OCI-LY7 (cell line): ENCODE measurements around the gene CERS1. TPM values are rescaled to one million over a fixed set of nuclear protein-coding genes. Genes with fewer than 3 reads are reported as not detected.

ENCODE experiments used
- BruUV-seq: library from RNA; stranded (reverse); fragments of 400-500 nt; replicated peaks from 2 replicates; lab custom pipeline; 2021; lab: Mats Ljungman, UMichigan
- CTCF ChIA-PET: fragments of 300-600 bp; sonication (Branson Sonifier 250); formaldehyde crosslinking; loops from one replicate; lab custom pipeline; 2022; ENCODE audit warnings: antibody characterized with exemption; ENCODE audit not compliant: unreplicated experiment; lab: Charles Lee
- POLR2A ChIA-PET: fragments of 300-600 bp; sonication (Branson Sonifier 250); formaldehyde crosslinking; loops from one replicate; lab custom pipeline; 2022; ENCODE audit warnings: antibody characterized with exemption; lab: Charles Lee
- DNase-seq: peaks from one replicate; pipeline ENCODE4 v3.0.0-alpha.2; 2015; ENCODE audit warnings: low spot score
- H2AFZ ChIP-seq: fragments of 200-600 bp; sonication (generic), shearing (Covaris generic); 2 replicates; pipeline ENCODE4 v1.6.1; 2014; ENCODE audit warnings: mild to moderate bottlenecking, antibody characterized with exemption, low read length, moderate library complexity
- H3K27ac ChIP-seq: fragments of 200-600 bp; sonication (generic); 2 replicates; pipeline ENCODE4 v1.5.1; 2014; ENCODE audit warnings: mixed run types, low read depth, mild to moderate bottlenecking, moderate library complexity, low read length, inconsistent platforms; ENCODE audit not compliant: poor library complexity, severe bottlenecking
- H3K36me3 ChIP-seq: fragments of 200-600 bp; sonication (generic); 2 replicates; pipeline ENCODE4 v1.6.1; 2014; ENCODE audit warnings: mild to moderate bottlenecking, antibody characterized with exemption, low read length, moderate library complexity, mixed read lengths; ENCODE audit not compliant: insufficient read depth
- H3K4me1 ChIP-seq: fragments of 200-600 bp; sonication (generic); 2 replicates; pipeline ENCODE4 v1.5.1; 2014; ENCODE audit warnings: mild to moderate bottlenecking, low read length; ENCODE audit not compliant: insufficient read depth, poor library complexity, severe bottlenecking
- H3K4me2 ChIP-seq: fragments of 200-600 bp; sonication (generic); 2 replicates; pipeline ENCODE4 v1.6.1; 2014; ENCODE audit warnings: mild to moderate bottlenecking, low read length
- H3K4me3 ChIP-seq: fragments of 200-600 bp; sonication (generic); 2 replicates; pipeline ENCODE4 v1.5.1; 2014; ENCODE audit warnings: mild to moderate bottlenecking, low read depth, low read length; ENCODE audit not compliant: poor library complexity, severe bottlenecking
- H3K79me2 ChIP-seq: fragments of 200-600 bp; sonication (generic); 2 replicates; pipeline ENCODE4 v1.6.1; 2016; ENCODE audit warnings: low read depth, mild to moderate bottlenecking, low read length, moderate library complexity, mixed read lengths; ENCODE audit not compliant: insufficient read depth
- H3K9me2 ChIP-seq: fragments of 200-600 bp; sonication (generic); 2 replicates; pipeline ENCODE4 v1.6.1; 2016; ENCODE audit warnings: mild to moderate bottlenecking, low read length, mixed read lengths; ENCODE audit not compliant: insufficient read depth
- H3K9me3 ChIP-seq: fragments of 200-600 bp; sonication (generic); 2 replicates; pipeline ENCODE4 v1.6.1; 2014; ENCODE audit warnings: mild to moderate bottlenecking, mixed run types, low read length, mixed read lengths
- H4K20me1 ChIP-seq: fragments of 200-600 bp; sonication (generic); 2 replicates; pipeline ENCODE4 v1.6.1; 2014; ENCODE audit warnings: mild to moderate bottlenecking, antibody characterized with exemption, low read length, moderate library complexity, mixed read lengths; ENCODE audit not compliant: insufficient read depth
- CTCF ChIP-seq: fragments of 200-600 bp; sonication (generic); conservative IDR thresholded peaks from 2 replicates; pipeline ENCODE4 v1.5.1; 2014; ENCODE audit warnings: mild to moderate bottlenecking, antibody characterized with exemption, low read length, moderate library complexity, mixed read lengths
- EZH2phosphoT487 ChIP-seq: fragments of 200-600 bp; sonication (generic); IDR thresholded peaks from 2 replicates; pipeline ENCODE4 v1.6.1; 2018; ENCODE audit warnings: low read depth, borderline replicate concordance, mild to moderate bottlenecking, mixed run types, antibody characterized with exemption, low read length, moderate library complexity, mixed read lengths
- intact Hi-C: fragments of 100-400 bp; cut with micrococcal nuclease; formaldehyde crosslinking; loops from one replicate; pipeline ENCODE4 v1.10.0; 2022; ENCODE audit not compliant: unreplicated experiment
- total RNA-seq, 2 experiments: library from RNA; depleted of rRNA in 1 of 2; stranded (reverse); fragments of >200 nt in 1 of 2; shearing (Covaris generic) in 1 of 2; gene quantifications; 2 replicates each; pipeline ENCODE4 v1.2.3, GENCODE V29; 2014 to 2022

The CERS1 gene
- total RNA-seq, 2 experiments from 2014 or later: 0.09 TPM; not detected in 1

DNA sequence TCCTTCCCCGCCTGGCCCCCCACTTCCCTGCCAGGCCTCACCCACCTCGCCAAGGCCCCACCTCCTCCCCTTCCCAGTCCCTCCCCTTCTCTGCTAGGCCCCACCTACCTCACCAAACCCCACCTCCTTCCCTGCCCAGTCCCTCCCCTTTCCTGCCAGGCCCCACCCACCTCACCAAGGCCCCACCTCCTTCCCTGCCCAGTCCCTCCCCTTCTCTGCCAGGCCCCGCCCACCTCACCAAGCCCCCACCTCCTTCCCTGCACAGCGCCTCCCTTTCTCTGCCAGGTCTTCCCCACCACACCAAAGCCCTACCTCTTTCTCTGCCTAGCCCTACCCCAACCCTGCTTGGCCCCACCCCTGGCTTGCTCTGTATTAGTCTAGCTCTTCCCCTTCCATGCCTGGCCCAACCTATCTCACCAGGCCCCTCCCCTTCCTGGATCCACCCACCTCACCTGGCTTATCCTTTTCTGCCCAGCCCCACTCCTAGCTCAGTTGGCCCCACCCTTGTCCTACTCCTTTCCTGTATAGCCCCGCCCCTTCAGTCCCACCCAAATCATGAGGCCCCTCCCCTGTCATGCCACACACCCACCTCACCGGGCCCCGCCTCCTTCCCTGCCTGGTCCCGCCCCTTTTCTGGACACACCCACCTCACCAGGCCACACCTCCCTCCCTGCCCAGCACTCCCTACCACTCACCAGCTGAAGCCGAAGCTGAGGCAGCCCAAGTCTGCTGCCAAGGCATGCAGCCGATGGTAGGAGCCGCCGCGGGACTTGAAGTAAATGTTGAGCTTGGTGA, 16.2 kb downstream of the CERS1 start:
- BruUV-seq: no TSS peak
- Histone ChIP-seq H3K36me3 (no peaks in the 10 kb centered on the region; the same call in 1 of the 2 replicates), H3K27ac (no peak overlapping the region), H2AFZ (no peak overlapping the region), H3K4me3 (no peak overlapping the region), H3K79me2 (no peaks in the 10 kb centered on the region), H3K9me3 (no peaks in the 10 kb centered on the region), H4K20me1 (no peaks in the 10 kb centered on the region), H3K9me2 (no peaks in the 10 kb centered on the region), H3K4me2 (no peak overlapping the region), H3K4me1 (no peaks in the 10 kb centered on the region)
- ChIA-PET CTCF (interaction anchor here (0.6 kb wide), 1 partner anchor 29 kb away, joined by 3 read pairs; no protein-coding TSS in a partner anchor), POLR2A (interaction anchor here (0.6 to 1.2 kb wide), 6 partner anchors 9 to 618 kb away, joined by 3 to 6 read pairs (median 3); no protein-coding TSS in a partner anchor)
- TF ChIP-seq CTCF (no peak), EZH2phosphoT487 (no peak)
- DNase-seq: peak; percentile 83
- intact Hi-C loops: no loop called here

GRCh38 chr19:18878858-18879578, 16.9 kb downstream of the CERS1 start:
- no peaks in the 10 kb centered on the region for H3K9me3 ChIP-seq
- BruUV-seq: no TSS peak
- no peaks in the 10 kb centered on the region for H3K4me1 ChIP-seq
- no peaks in the 10 kb centered on the region; the same call in 1 of the 2 replicates for H3K36me3 ChIP-seq
- ChIA-PET POLR2A (interaction anchor here (0.7 to 1.2 kb wide), 3 partner anchors 10 to 104 kb away, joined by 3 read pairs; no protein-coding TSS in a partner anchor), CTCF (interaction anchor here (0.6 kb wide), 1 partner anchor 28 kb away, joined by 3 read pairs; no protein-coding TSS in a partner anchor)
- no peak for TF ChIP-seq CTCF
- TF ChIP-seq EZH2phosphoT487: no peak
- no peak for DNase-seq
- H2AFZ ChIP-seq: no peak overlapping the region
- no peaks in the 10 kb centered on the region for H3K79me2 ChIP-seq
- no peak overlapping the region for H3K4me3 ChIP-seq
- H3K27ac ChIP-seq: no peak overlapping the region
- H3K4me2 ChIP-seq: no peak overlapping the region
- H3K9me2 ChIP-seq: no peaks in the 10 kb centered on the region
- H4K20me1 ChIP-seq: no peaks in the 10 kb centered on the region
- intact Hi-C loops: no loop called here
